GM18870 (cell line): ENCODE results near the gene GLIS1.

Experiments
- ATAC-seq: cut with Tn5 transposase; IDR thresholded peaks from one replicate; pipeline ENCODE4 v1.9.1; 2021; ENCODE audit warnings: moderate library complexity; ENCODE audit not compliant: unreplicated experiment

GLIS1 gene

GRCh38 chr1:53696051-53696450, 42.9 kb downstream of the GLIS1 start:
- no peak for ATAC-seq

- ATAC-seq = no peak
These were observed 43.8 kb downstream of the GLIS1 start for GRCh38 chr1:53695116-53695515.

- ATAC-seq = no peak
These were observed 44.3 kb downstream of the GLIS1 start for GRCh38 chr1:53694718-53695091.

- ATAC-seq = no peak
These were observed 44.9 kb downstream of the GLIS1 start for GRCh38 chr1:53693773-53694717.

GRCh38 chr1:53693339-53693738, 45.6 kb downstream of the GLIS1 start:
- no peak for ATAC-seq

- ATAC-seq = no peak
These were observed 47.6 kb downstream of the GLIS1 start for GRCh38 chr1:53691326-53691725.

GRCh38 chr1:53690411-53690810, 48.6 kb downstream of the GLIS1 start:
- no peak for ATAC-seq

- ATAC-seq = no peak
These were observed 49.1 kb downstream of the GLIS1 start for GRCh38 chr1:53689736-53690326.

GRCh38 chr1:53689223-53689622, 49.7 kb downstream of the GLIS1 start:
- ATAC-seq = no peak

- ATAC-seq = no peak
These were observed 50.4 kb downstream of the GLIS1 start for GRCh38 chr1:53688381-53689102.

- no peak for ATAC-seq
These were observed 51.1 kb downstream of the GLIS1 start for GRCh38 chr1:53687901-53688300.

- ATAC-seq = no peak
These were observed 51.5 kb downstream of the GLIS1 start for GRCh38 chr1:53687426-53687825.

GRCh38 chr1:53686965-53687267, 52.0 kb downstream of the GLIS1 start:
- ATAC-seq = no peak

- ATAC-seq = no peak
These were observed 52.6 kb downstream of the GLIS1 start for GRCh38 chr1:53686091-53686964.

- no peak for ATAC-seq
These were observed 53.5 kb downstream of the GLIS1 start for GRCh38 chr1:53685272-53686051.

GRCh38 chr1:53684741-53685140, 54.2 kb downstream of the GLIS1 start:
- no peak for ATAC-seq

- ATAC-seq = no peak
These were observed 54.8 kb downstream of the GLIS1 start for GRCh38 chr1:53683986-53684740.

- ATAC-seq = no peak
These were observed 56.1 kb downstream of the GLIS1 start for GRCh38 chr1:53682881-53683280.

- ATAC-seq = no peak
These were observed 56.8 kb downstream of the GLIS1 start for GRCh38 chr1:53681977-53682685.
